ENCODE measurements around the gene CNGA4.

GRCh38 chr11:6191742-6192141, 47.1 kb upstream of the CNGA4 start:
- TF ChIP-seq POLR2AphosphoS5 (IDR thresholded peaks at IDR 0.05; ENCODE audit: borderline replicate concordance, low read depth, low read length) (no peak), EZH2 (IDR thresholded peaks at IDR 0.05) (no peak)
